Measurements from ENCODE around the gene SUOX.

DNA sequence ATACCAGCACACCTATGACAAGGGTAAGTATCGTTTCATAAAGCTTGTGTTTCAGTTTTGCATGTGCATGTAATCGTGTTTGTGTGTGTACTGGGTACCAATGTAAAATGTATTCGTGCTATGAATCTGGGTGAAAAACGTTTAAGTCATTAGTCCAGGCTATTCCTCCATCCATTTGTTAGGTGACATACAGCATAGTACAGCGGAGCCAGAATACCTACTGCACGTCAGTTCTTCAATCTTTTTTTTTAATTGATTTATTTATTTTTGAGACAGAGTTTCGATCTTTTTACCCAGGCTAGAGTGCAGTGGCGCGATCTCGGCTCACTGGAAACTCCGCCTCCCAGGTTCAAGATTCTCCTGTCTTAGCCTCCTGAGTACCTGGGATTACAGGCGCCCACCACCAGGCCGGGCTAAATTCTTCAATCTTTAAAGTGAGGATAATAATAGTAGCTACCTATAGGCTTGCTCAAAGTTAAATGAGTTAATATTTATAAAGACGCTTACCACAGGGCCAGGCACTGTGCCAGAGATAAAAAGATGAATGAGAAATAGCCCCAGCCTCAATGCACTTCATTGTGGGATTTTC is 44.0 kb downstream of the SUOX start:
- TF ChIP-seq POLR2A (IDR thresholded peaks at IDR 0.05; ENCODE audit: extremely low read depth, insufficient read length): no peak
- TF ChIP-seq CTCF (IDR thresholded peaks at IDR 0.05; ENCODE audit: low read depth, low read length): no peak
- TF ChIP-seq MYC (IDR thresholded peaks at IDR 0.05; ENCODE audit: low read depth, low read length): no peak
- TF ChIP-seq MAX (IDR thresholded peaks at IDR 0.05; ENCODE audit: low read depth, low read length): no peak
